Activated CD8-positive, alpha-beta memory T cell treated with anti-CD3 and anti-CD28 coated beads for 1 hour (primary cell): ENCODE measurements around the gene SLC5A9.
"Not testable (repeated sequence)": the region's sequence is repeated elsewhere in the genome, so short reads cannot be mapped to it uniquely, and the experiment has no call there.

Experiments
- DNase-seq, 2 donors: peaks; one replicate each; pipeline ENCODE4 v3.0.0-alpha.2; 2020; ENCODE audit warnings: low read depth in 1 of 2; ENCODE audit errors: extremely low read depth in 1 of 2

The SLC5A9 gene

GRCh38 chr1:48213462-48213861, 9.1 kb upstream of the SLC5A9 start:
- DNase-seq: not testable (repeated sequence)

DNA sequence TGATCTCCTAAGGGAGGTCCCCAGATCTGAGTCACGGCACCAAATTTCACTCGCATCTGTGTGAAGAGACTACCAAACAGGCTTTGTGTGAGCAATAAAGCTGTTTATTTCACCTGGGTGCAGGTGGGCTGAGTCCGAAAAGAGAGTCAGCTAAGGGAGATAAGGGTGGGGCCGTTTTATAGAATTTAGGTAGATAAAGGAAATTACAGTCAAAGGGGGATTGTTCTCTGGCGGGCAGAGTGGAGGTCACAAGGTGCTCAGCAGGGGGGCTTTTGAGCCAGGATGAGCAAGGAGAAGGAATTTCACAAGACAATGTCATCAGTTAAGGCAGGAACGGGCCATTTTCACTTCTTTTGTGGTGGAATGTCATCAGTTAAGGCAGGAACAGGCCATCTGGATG, 8.2 kb upstream of the SLC5A9 start:
- DNase-seq: not testable (repeated sequence)

GRCh38 chr1:48214820-48215219, 7.7 kb upstream of the SLC5A9 start:
- no peak for DNase-seq

GRCh38 chr1:48215222-48215621, 7.3 kb upstream of the SLC5A9 start:
- no peak for DNase-seq

DNA sequence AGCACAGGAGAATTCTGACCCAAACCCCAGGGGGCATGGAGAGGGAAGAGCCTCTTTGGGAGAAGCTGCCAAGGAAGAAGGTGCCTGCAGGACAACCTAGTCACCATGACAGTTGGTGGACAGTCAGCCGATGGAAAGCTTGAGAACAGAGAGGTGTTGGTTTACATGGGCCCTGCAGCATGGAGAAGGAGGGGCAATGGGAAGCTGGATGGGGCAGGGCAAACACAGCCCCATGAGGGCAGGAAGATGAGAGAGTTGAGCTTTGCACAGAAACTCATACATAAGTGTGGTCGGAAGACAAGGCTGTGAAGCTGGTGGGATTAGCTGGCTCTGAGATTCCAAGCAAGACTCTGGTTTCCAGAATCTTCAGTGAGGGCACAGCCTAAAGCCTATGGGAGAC, 6.6 kb upstream of the SLC5A9 start:
- DNase-seq: no peak

- no peak for DNase-seq
Measured at GRCh38 chr1:48216313-48216712, 6.2 kb upstream of the SLC5A9 start.

DNA sequence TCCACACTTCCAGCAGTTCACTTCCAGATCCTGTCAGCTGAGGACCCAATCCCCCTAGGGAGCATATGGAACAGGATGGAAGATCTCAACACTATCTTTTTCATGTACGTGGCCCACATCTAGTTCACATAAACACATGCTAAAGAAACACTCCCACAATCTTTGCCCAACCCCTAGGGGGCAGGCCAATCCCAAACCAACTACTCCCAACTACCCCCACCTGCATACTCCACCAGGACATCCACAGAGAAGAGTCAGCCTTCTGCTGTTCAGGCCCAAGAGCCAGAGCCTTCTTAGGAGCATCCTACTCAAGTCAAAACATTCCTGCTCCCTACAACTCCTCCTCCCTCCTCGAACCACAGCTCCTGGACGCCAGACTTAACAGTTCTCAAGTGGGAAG, 5.6 kb upstream of the SLC5A9 start:
- DNase-seq: no peak

DNA sequence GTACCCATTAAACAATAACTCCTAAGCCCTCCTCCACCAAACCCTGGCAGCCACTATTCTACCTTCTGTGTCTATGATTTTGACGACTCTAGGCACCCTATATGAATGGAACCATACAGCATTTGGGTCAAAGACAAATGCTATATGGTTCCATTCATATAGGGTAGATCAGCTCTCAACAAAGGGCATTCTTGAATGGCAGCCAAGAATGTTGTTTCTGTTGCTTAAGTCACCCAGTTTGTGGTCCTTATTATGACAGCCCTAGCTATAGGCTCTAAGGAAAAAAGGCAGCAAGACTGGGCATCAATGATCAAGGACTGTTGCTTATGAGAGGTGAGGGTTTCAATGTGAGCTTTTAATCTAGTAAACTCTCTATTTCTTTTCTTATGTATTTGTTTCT, 4.7 kb upstream of the SLC5A9 start:
- no peak for DNase-seq

DNA sequence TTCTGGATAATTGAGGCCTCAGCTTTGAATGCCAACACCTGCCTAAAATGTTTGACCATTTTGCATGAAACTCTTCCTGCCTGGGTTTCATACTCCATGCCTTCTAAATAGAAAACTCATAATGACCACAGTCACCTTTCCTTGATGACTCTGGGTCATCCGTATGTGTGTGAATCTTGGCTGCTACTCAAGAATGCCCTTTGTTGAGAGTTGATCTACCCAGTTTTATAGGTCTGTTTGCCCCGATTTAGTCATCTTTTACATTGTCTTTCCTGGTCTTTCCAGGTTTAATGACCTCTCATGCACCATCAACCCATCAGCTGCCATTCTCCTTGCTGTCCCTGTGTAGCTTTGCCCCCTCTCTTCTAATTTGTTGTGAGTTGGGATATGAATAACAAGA, 2.7 kb upstream of the SLC5A9 start:
- no peak for DNase-seq

- DNase-seq: no peak
Measured at GRCh38 chr1:48221122-48221521, 1.4 kb upstream of the SLC5A9 start.

GRCh38 chr1:48221657-48222056, 859 bp upstream of the SLC5A9 start:
- DNase-seq: no peak

GRCh38 chr1:48223366-48224240, 1.1 kb downstream of the SLC5A9 start:
- no peak for DNase-seq

GRCh38 chr1:48224791-48225190, 2.3 kb downstream of the SLC5A9 start:
- no peak for DNase-seq

DNA sequence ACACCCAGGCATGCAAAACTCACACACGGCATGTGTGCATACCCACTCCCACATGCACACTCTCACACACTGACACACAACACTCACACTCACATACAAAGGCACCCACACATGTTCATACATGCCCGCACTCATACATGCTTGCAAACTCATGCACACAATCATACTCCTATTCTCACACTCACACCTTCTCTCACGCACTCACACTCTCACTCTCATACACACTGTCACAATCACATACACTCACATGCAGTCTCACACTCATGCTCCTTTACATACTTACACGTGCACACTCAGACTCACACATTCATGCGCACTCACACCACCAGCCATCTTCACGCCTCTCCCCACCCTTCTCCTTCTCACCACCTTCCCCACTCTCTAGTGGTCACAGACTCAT, 3.1 kb downstream of the SLC5A9 start:
- DNase-seq: no peak

- no peak for DNase-seq
Measured at GRCh38 chr1:48227165-48228013, 4.9 kb downstream of the SLC5A9 start.

DNA sequence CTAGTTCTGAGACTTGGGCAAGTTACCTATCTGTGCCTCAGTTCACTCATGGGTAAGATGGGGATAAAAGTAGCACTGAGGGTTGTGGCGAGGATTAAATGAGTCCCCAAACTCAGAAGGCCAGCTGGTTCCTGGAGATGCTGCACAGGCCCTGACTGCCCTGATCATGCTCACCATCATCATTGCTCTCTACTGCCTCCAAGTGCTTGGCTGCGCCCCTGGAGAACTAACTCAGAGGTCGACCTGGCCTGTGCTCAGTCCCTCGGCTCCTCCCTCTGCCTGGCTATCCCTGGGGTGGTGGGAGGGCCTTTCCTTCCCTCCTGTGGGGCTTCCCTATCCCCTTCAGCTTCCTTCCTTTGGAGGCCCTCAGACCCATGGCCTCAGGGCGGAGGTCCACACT, 5.6 kb downstream of the SLC5A9 start:
- DNase-seq: no peak

DNA sequence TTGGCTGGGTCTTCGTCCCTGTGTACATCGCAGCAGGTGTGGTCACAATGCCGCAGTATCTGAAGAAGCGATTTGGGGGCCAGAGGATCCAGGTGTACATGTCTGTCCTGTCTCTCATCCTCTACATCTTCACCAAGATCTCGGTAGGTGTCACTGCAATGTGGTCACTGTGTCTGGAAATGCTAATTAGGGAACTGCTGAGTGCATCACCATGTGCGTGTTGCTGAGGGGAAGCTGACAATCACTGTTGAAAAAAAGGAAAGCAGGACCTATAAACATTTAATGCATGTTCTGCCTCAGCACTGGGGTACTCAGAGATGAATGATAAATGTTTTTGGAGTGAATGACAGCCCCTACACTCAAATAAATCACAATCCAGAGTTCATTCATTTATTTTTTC, 6.8 kb downstream of the SLC5A9 start:
- no peak for DNase-seq

DNA sequence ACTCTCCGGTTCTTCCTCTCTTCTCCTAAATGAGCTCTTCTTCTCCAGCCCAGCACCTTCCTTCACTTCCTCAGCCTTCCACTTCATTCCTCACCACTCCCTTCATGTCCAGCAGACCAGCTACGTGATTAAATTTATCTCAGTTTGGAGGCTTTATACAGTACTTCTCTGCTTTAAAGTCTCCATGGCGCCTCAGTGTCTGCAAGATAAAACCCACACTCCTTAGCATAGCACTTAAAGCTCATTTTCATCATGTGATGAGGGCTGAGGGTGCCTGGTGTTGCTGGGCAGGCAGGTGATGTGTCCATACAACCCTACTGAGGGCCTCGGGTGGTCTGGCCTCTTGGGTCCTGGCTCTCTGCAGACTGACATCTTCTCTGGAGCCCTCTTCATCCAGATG, 7.7 kb downstream of the SLC5A9 start:
- DNase-seq: no peak

DNA sequence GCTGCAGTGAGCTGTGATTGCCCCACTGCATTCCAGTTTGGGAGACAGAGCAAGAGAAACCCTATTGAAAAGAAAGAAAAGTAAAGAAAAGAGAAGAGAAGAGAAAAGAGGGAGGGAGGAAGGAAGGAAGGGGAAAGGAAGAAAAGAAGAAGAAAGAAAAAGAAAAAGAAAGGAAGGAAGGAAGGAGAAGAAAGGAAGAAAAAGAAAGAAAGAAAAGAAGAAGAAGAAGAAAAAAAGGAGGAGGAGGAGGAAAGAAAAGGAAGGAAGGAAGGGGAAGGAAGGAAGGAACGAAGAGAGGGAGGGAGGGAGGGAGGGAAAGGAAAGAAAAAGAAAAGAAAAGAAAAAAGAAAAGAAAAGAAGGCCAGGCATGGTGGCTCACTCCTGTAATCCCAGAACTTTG, 10.2 kb downstream of the SLC5A9 start:
- DNase-seq: no peak

GRCh38 chr1:48233666-48234485, 11.4 kb downstream of the SLC5A9 start:
- DNase-seq: no peak

GRCh38 chr1:48235652-48236051, 13.1 kb downstream of the SLC5A9 start:
- no peak for DNase-seq
